GM19438 (cell line): ENCODE data around the gene HTR2A.

Source experiments
- ATAC-seq: cut with Tn5 transposase; IDR thresholded peaks from one replicate; pipeline ENCODE4 v1.9.1; 2021; ENCODE audit warnings: low read depth; ENCODE audit not compliant: unreplicated experiment

Gene HTR2A

DNA sequence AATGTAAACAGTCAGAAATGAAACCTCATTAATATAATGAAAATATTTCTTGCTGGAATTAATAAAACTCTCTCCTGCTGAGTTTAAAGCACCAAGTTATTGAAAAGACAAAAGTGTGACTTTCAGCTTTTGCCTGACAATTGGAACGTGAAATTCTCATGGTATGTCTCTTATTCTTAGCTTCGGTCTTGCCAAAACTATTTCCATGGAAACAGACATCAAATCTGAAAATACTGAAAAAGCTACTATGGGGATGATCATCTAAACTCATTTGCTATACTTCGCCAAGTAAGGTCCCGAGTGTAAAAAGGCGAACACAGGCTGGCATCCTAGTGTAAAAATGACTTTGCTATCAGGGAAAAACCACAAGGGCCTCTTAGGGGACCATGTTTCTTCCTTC lies 22.8 kb downstream of the HTR2A start:
- no peak for ATAC-seq

DNA sequence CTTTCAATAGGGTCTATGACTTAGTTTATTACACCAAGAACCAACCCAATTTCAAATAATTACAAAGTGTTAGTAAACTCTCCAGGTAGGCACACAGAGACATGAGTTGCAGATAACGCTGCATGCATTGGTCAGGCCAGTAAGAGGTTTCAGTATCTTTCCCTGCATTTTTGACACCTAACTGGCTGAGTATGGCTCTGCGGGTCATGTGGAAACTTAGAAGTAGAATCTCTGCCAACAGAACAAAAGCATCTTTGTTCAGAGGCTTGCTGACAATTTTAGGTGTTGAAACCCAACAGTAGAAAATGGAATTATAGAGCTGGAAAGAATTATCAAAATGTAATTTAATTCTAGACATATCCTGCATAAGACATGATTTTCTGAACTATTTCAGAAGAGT lies 25.3 kb downstream of the HTR2A start:
- no peak for ATAC-seq

DNA sequence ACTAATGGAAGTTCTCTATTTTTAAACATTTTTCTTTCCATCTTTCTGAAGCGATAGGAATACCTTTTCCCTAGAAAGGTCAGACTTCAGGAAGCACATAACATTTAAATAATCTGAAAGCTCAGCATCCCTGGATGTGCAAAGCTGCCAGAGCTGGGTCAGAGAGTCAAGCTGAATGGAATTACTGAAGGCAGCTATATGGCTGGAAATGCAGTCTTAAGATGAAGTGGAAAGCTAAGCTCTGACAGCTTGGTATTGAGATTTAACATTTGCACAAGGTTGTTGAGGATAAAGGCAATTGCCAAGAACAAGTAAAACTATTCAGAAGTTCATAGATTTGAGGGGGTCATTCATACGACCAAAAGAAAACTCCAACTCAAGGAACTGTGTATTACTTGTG lies 28.8 kb downstream of the HTR2A start:
- ATAC-seq = no peak

DNA sequence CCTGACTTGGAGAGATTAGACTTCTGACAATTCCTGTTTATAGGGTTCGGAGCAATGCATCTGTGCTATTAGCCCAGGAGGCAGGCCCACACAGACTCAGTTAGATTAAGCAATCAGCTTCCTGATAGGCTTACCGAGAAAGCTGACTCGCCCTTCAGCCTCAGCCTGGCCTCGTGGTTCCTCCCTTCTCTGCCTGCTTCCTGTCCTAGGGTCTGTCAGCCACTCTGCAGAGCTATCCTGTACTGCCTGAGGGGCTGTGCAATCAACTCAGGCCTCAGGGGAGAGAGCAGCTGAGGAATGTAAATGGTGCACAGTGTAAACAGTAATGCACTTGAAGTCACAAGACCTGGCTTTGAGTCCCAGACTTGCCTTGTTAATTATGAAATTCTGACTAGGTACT lies 30.7 kb downstream of the HTR2A start:
- no peak for ATAC-seq

DNA sequence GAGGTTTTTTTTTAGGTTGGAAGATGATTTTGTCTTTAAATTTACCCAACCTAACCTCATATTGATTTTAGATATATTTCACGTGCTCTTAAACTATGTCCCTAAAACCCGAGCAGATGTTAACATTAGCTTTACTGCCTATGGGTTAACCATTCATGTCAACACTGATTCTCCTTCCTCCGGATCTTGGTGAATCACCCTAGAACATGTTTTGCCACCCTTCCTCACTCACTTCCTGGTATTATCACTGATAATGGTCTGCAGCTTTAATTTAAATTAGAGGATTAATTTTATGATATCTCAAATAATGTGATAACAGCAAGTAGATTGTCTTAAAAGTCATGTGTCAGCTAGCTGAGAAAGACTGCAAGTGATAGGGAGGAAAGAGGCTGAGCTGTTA lies 31.9 kb downstream of the HTR2A start:
- no peak for ATAC-seq

DNA sequence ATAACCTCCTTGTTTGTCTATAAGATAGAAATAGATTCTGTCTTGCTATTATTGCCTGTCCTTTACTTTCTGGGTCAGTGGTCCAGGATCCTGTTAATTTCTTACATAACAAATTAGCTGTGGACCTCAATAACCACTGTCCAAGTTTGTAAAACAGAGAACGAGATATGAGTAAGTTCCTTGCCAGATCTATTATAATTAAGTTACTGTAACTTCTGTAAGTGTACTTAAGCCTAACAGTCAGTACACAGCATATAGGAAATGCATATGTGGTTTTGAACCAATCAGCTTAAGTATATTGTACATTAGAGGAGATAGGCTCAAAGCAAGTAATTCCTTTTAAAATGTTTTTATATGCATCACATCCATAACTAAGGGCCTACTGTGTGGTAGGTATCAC lies 34.9 kb downstream of the HTR2A start:
- no peak for ATAC-seq

DNA sequence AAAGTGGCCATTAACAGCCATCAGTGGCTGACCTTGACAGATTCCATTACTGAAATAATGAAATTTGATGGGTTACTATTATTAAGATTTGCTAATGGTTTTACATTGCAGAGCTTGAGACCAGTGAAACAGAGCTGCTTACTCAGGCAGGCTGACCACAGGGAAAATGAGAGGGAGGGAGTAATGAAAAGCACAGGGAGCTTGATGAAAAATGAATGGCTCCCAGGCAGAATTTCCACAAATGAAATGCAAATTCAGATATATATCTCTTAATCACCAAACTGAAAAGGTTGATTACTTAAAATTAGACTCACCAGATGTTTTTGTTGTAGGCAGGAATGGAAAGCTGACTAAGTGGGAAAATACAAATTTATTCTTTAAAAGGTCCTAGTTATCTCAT lies 36.1 kb downstream of the HTR2A start:
- no peak for ATAC-seq

DNA sequence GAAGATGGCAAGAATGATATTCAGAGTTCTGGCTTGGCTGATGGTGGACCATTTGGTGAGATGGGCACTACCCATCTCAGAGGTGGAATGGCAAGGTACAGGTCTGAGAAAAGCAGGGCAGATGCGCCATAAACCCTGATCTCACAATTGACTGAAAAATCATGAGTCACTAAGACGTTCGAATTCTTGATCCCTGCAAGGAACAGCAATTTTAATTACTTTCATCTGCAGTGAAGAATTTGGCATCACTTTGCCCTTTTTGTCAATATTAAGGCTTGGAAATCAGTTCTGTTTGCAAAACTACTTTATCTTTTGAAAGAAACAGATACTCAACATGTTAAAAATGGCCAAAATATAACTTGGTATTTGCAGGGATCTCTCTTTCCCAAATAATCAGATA lies 38.1 kb downstream of the HTR2A start:
- no peak for ATAC-seq

DNA sequence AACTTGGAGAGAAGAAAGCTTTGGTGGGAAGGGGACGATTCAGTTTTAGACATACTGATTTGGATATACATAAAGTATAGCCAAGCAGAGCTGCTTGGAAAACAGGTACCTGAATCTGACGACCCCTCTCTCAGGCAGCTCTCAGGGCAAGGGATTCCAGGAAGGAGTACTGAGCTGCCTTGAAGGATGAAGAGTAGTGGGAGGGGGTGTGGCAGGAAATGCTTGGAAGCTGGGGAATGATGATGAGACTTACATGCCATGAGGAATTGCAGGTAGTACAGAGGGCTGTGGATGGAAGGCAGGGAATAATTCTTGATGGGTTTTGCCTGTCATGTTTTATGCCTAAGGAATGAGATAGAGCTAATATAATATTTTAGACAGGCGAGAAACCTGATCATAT lies 38.7 kb downstream of the HTR2A start:
- ATAC-seq = no peak

DNA sequence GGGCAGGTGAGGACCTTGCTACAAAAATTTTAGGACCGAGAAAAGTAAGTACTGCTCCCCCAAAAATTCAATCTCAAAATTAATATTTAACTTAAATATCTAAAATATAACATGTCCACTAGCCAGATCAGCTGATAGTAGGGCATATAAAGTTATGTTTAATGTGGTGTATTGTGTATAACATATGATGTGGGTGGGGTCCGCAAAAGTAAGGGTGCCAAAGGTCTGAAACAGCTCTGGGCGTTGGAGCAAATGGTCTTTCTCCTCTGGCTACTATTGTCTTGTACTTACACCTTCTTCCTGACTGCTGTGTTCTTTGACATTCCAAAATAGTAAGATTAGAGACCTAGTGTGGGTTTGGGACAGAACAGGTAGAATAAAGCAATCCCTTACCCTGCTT lies 41.2 kb downstream of the HTR2A start:
- ATAC-seq = no peak

DNA sequence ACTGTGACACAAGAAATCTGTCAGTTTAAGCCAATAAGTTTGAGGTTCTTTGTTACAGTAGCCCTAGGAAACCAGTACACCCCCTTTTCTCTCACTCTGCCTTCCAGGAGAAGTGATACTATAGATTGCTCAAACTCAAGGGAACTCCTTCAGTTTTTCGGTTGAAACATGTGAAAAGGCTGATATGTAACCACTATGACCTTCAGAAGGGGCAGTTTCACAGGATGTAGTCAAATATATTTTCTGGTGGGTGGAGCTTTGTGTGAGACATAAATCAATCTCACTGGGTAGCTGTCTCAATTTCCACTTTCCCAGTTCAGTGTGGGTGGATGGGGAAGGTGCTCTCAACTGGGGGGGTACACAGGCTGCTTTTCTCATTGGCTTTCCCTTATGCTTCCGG lies 41.7 kb downstream of the HTR2A start:
- peak; percentile 76 for ATAC-seq

DNA sequence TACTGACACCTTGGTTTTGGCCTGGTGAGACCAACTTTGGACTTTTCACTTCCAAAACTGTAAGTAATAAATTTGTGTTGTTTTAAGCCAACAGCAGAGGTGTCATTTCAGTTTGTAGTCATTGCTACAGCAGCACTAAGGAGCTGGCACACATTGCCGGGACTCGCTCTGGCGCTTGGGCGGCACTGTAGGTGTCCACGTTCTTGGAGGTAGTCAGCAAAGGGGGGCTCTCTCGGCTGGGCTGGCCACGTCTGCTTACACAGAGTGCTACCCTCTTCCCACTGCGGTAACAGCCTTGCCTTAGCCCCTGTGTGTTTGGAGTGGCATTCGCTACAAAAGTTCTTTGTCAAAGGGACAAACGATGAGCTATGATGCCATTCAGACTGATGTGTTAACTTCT lies 44.7 kb downstream of the HTR2A start:
- no peak for ATAC-seq

DNA sequence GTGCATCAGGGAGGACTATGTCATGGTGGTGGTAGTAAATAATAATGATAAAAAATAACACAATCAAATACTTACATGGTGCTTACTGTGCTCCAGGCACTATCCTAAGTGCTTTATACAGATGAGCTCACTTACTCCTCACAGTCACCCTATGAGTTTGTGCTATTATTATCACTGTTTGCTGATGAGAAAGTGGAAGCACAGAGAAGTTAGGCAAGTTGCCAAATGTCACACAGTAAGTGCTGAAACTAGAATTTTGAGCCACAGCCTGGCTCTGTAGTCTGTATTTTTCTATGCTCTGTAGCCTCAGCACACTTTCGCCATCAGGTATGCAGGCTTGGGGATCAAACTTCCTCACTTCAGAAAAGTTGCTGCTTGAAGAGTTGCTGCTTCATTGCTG lies 46.6 kb downstream of the HTR2A start:
- no peak for ATAC-seq

DNA sequence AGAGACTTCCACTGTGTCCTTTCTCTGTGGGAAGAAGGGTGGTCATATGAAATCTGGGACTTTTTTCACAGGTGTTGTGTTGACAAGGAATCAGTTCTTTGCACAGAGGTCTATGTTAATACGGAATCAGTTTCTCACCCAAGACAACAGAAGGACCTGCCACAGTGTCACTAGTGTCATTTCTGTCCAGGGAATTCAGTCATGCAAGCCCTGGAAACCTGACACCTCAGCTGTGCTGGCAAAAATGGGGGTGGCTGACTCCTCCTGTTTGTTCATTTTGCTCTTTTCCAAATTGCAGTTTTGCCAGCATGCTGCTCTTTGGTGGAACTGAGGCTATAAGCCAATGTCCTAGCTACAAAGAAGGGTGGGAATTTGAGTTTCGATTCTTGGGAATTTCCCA lies 50.1 kb downstream of the HTR2A start:
- no peak for ATAC-seq

DNA sequence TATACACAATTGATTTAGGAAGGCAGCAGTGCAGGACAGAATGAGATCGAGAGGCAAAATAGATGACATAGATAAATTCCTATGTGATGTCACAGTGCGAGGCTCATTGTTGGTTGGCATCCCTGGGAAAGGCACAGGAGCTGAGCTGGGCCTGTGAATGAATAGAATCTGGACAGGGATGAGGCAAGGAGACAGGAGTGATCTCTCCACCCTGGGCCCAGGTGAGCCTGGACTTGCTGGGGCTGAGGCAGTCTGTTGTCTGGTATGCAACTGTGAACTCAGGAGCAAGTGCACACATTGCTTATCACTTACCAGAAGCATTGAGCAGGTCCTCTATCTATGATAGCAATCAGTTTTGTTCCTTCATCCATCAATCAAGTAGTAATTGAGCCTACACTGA lies 51.7 kb downstream of the HTR2A start:
- ATAC-seq = no peak

DNA sequence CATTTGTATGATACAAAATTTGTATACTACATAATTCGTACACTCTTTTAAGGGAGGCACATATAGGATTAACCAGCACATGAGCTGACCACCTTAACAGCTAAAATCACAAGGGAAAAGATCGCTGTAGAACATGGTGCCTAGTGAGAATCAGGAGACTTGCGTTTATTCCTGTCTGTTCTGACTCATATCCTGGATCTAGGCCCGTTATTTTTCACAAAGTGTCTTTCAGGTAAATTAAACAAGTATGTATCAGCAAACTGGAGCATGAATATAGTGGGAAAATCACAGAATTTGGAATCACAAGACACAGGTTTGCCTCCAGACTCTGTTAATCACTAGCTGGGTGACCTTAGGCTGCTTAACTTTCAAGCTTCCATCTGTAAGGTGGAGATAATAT lies 52.4 kb downstream of the HTR2A start:
- no peak for ATAC-seq

DNA sequence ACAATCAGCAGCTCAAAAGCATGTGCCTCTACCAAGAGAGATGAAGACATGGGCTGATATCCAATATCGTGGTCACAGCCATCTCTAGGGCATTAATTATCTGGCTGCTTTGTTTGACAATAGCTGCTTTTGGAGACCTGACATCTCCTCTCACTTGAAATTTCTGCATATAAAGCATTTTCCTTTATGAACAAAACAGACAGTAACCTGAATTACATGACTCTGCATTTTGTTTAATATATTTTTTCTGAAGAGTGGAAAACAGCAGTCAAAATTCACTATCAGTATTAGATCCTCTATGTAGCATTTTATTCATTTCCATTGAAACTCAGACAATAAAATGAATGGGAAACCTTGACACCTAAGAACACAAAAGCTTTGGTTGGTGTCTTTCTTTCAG lies 57.5 kb downstream of the HTR2A start:
- ATAC-seq = no peak

DNA sequence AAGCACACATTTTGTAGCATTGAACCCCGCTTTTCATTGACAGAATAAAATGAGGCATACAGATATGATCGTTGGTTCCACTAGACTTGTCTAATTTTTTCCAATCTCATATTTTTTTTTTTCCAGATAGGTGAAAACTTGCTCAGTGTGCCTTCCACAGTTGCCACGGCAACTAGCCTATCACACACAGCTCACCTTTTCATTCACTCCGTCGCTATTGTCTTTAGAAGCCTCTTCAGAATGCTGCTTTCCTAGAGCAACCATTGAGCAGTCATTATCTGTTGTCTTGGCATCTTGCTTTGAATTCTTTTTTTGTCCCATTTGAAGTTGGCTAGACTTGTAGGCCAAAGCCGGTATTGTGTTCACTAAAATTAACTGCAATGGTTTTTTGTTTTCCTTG lies 62.2 kb downstream of the HTR2A start:
- ATAC-seq = no peak

DNA sequence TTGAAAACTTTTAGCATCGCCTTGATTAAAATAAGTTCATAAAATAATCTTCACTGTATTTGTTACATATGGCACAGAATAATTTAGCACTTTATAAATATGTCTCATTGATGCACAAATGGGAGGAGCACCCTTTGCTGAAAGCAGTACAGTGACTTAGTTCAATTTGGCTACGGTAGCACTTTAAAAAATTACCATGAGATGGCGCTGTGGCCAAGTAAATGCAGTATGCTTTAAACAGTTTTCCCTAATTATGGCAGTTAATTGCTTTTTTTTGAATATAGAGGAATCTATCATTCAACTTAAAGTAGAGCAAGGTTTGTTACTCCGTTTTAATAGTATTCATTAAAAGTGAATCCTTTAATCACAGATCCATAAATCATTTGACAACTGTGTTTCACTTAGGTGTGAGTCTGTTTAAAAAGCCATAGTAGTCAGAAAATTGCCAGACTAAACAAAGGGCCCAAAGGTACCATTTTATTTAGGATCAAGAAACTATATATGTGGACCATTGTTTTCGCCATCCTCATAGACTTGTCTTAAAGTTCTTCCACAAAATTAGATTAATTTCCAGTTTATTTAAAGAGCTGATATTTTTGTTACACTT lies 65.2 kb downstream of the HTR2A start:
- no peak for ATAC-seq

DNA sequence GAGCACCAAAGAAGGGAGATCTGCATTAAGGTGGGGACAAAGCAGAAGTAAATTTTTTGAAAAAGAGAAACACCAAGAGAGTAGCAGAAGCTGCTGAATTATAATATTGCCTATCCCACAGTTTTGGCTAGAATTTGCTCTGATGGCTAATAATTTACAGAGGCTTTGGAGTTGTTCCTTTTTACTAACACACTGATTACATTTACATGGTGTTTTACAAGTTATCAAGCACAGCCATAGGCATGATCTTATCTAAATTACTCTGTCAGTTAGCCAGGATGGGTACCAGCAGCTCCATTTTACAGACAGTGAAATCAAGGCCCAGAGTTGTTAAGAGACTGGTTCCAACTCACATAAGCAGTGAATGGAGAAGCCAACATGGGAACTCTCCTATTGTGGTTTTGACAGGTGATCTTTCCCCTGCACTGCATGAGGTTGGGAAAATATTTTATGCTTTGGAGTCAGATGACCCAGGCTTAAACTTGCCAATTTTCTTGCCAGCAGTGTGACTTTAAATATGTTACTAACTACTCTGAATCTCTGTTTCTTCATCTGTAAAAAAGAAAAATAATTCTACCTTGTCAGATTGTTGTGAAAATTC lies 66.3 kb downstream of the HTR2A start:
- ATAC-seq = no peak

DNA sequence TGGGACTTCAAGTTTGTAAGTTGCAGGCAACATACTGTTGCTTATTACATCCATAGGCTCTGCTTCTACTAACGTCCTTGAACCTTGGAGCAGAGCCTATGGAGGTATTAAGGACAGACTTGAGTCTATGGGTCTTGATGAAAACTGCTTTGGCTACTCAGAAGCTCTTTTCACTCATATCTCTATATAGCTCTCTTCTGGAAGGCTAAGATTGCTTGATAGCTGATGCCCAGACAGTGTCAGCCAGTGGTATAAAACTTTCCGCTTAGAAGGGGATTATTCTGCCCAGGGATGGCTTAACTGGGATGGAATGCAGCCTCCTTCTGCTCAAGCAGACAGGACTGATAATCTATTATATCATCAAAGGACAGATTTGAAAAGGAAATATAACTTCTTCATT lies 74.3 kb downstream of the HTR2A start:
- no peak for ATAC-seq

DNA sequence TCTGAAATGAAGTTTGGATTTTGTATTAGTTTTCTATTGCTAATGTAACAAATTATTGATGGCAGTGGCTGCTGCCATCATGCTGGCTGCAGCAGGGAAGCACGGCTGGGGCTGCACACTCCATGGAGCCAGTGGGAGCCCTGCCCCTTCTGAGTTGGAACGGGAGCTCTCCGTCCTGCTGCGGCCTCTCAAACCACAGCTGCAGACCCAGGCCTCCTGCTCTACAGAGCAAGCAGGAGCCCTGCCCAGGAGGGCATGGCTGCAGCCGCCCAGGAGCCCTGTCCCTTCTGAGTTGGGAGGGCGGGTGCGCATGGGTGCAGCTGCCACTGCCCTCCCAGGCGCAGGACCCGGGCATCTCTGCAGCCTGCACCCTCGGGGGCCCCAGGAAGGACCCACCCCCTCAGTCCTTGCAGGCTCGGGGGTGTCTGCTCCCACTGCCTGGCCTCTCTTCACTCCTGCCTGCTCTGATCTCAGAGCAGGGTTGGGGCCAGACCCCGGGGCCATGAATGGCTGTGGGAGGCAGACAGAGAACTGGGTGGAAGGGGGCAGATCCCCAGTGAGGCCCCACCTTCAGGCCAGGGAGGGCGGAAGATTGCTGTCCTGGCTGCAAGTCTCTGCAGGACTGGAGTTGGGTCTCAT lies 78.9 kb downstream of the HTR2A start:
- ATAC-seq = no peak

DNA sequence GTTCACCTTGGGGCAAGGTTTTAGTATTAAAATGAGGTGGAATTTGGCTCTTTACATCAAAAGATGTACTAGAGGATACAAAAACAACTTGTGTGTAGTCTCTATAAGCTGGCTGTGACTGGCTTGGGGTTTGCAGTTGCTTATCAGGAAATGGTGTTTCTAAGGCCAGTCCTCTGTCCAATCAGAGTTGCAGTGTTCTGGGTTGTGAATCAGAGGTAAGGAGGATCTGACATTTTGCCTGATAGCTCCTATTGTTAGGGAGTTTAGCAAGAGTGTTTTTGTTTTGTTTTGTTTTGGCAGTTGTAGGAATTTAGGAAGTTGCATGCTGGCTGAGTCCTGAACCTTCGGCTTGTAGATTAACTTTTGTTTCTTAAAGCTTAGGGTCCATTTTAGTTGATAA lies 79.8 kb downstream of the HTR2A start:
- no peak for ATAC-seq
